ENCODE results near the gene C5orf24. TPM values are rescaled to one million over a fixed set of nuclear protein-coding genes. Genes with fewer than 3 reads are reported as not detected.

The C5orf24 gene
- total and polyA plus RNA-seq, 10 of the 15 experiments (the other 5 are each of a cell fraction or from before 2014, with no cell fraction given): 5.4 to 26.8 (median 15.6) TPM

GRCh38 chr5:134824681-134825080 is 21.1 kb upstream of the C5orf24 start:
- H3K27me3 ChIP-seq (replicated peaks in 1 of 2; ENCODE audit: control insufficient read depth in 2 of 2, insufficient read depth in 2 of 2, low read length in 1 of 2): no peaks in the 10 kb centered on the region
- H3K9ac ChIP-seq (ENCODE audit: control insufficient read depth, insufficient read depth, low read length): no peak overlapping the region
- BruUV-seq (replicated peaks): no TSS peak
- no peak for FAIRE-seq
- SMC1A ChIA-PET (ENCODE audit: uncharacterized antibody, unreplicated experiment): interaction anchor here (1.0 to 1.2 kb wide), 4 partner anchors 13 to 78 kb away, joined by 3 read pairs; partner anchors contain the start of gene C5orf24
- H2AFZ ChIP-seq (ENCODE audit: control insufficient read depth, low read depth, low read length): no peak overlapping the region
- POLR2A ChIA-PET: interaction anchor here (0.8 kb wide), 1 partner anchor 79 kb away, joined by 4 read pairs; no protein-coding TSS in a partner anchor
- CTCF ChIA-PET: interaction anchor here (1.1 to 1.4 kb wide), 2 partner anchors 27 to 67 kb away, joined by 3 to 4 read pairs; partner anchors contain the start of gene DDX46
- H3K9me3 ChIP-seq (replicated peaks; ENCODE audit: control insufficient read depth, insufficient read depth, low read length): no peaks in the 10 kb centered on the region
- no peak overlapping the region for H3K4me2 ChIP-seq (ENCODE audit: control insufficient read depth, insufficient read depth)
- H4K20me1 ChIP-seq (ENCODE audit: control insufficient read depth, insufficient read depth): no peaks in the 10 kb centered on the region
- no peak overlapping the region for H3K27ac ChIP-seq (ENCODE audit: control insufficient read depth, insufficient read depth)
- RAD21 ChIA-PET (ENCODE audit: unreplicated experiment): no interaction called here
- WGBS (ENCODE audit: insufficient coverage, insufficient replicate concordance, low lambda C conversion rate, missing lambda C conversion rate): 94% methylated on average over 1 of the region's 1 CpG
- no peak for ATAC-seq
- in situ Hi-C loops (cut with MboI) (no loop called here), intact Hi-C loops (cut with micrococcal nuclease; ENCODE audit: unreplicated experiment) (no loop called here)
- no peak for DNase-seq (ENCODE audit: low read depth, low spot score)
- H3K36me3 ChIP-seq (ENCODE audit: control insufficient read depth in 2 of 2, insufficient read depth in 2 of 2, low read length in 1 of 2): peaks cover 2 to 26% of the 10 kb centered on the region in 2 experiments
- no peaks in the 10 kb centered on the region for H3K79me2 ChIP-seq (ENCODE audit: control insufficient read depth, insufficient read depth, low read length)
- H3K4me3 ChIP-seq: no peak overlapping the region
- H3K4me1 ChIP-seq (ENCODE audit: control insufficient read depth, insufficient read depth, low read length): no peaks in the 10 kb centered on the region
- TF ChIP-seq ZBTB11 (CRISPR knock-in tag; IDR thresholded peaks at IDR 0.05) (no peak), MXI1 (IDR thresholded peaks at IDR 0.05; ENCODE audit: low read depth, low read length) (no peak), CHD1 (IDR thresholded peaks at IDR 0.05; ENCODE audit: low read depth, low read length) (no peak), POLR2AphosphoS5 (IDR thresholded peaks at IDR 0.05; ENCODE audit: low read length) (no peak), NKRF (conservative IDR thresholded peaks at IDR 0.05) (no peak), KAT2A (conservative IDR thresholded peaks at IDR 0.05; ENCODE audit: control insufficient read depth, low read depth, low read length) (no peak), SRF (IDR thresholded peaks at IDR 0.05; ENCODE audit: low read depth in 2 of 2, low read length in 2 of 2) (no peak), LARP7 (IDR thresholded peaks at IDR 0.05) (no peak), JUNB (IDR thresholded peaks at IDR 0.05) (no peak), KLF5 (IDR thresholded peaks at IDR 0.05; ENCODE audit: partially characterized antibody) (no peak), ELK1 (IDR thresholded peaks at IDR 0.05; ENCODE audit: low read depth, low read length) (no peak), PRDM15 (CRISPR knock-in tag; IDR thresholded peaks at IDR 0.05) (no peak)

All from GM12878 (cell line).